GM12801 (cell line): Measurements from ENCODE around the gene BCL2L12.

Experiments
- CTCF ChIP-seq: IDR thresholded peaks from one replicate; pipeline ENCODE4 v1.5.1; 2011; ENCODE audit warnings: control low read depth; ENCODE audit not compliant: insufficient read length; ENCODE audit errors: extremely low read depth

Gene BCL2L12

DNA sequence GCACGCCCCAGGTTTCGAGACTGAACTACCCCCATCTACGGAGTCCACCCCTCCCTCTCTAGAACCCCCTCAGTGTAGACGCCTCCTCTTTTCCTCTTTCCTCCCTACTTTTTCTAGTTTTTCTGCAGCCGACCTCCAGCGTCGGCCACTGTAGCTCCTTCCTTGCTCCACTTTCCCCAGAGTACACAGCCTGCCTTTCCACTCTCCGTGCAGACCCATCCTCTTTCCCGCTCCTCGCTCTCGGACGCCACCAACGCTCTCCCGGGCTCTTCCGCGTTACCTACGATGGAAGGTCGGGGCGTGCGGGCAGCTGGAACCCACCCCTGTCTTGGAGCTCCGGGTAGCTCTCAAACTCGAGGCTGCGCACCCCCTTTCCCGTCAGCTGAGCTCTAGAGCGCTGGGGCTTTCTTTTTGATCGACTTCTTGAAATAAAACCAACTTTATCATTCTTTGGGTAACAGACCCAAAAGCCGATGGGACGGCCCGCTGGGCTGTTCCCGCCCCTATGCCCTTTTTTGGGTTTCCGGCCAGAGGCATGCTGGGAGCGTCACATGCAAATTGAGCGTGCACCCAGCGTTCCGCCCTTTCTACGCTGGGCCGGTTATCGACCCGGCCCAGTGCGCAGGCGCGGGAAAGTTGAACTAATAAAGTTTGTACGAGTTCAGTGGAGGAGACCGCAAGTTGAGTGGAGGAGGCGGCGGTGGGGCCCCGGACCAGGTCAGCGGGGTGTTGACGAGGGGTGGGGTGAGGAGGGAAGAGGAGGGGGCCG is at the start of gene BCL2L12, which contains the start of gene IRF3:
TSS of gene BCL2L12 (plus strand) at position 583 of the 769 bp plus-strand sequence. CDS start 760 bp downstream, outside the sequence.
TSS of gene IRF3 (minus strand) at position 507 of the 769 bp plus-strand sequence. CDS start 1,019 bp downstream, outside the sequence.
- no peak for TF ChIP-seq CTCF

- TF ChIP-seq CTCF: no peak
Observed at GRCh38 chr19:49616532-49616931, 49.2 kb upstream of the BCL2L12 start.

GRCh38 chr19:49616945-49617344 is 48.8 kb upstream of the BCL2L12 start:
- TF ChIP-seq CTCF: no peak

DNA sequence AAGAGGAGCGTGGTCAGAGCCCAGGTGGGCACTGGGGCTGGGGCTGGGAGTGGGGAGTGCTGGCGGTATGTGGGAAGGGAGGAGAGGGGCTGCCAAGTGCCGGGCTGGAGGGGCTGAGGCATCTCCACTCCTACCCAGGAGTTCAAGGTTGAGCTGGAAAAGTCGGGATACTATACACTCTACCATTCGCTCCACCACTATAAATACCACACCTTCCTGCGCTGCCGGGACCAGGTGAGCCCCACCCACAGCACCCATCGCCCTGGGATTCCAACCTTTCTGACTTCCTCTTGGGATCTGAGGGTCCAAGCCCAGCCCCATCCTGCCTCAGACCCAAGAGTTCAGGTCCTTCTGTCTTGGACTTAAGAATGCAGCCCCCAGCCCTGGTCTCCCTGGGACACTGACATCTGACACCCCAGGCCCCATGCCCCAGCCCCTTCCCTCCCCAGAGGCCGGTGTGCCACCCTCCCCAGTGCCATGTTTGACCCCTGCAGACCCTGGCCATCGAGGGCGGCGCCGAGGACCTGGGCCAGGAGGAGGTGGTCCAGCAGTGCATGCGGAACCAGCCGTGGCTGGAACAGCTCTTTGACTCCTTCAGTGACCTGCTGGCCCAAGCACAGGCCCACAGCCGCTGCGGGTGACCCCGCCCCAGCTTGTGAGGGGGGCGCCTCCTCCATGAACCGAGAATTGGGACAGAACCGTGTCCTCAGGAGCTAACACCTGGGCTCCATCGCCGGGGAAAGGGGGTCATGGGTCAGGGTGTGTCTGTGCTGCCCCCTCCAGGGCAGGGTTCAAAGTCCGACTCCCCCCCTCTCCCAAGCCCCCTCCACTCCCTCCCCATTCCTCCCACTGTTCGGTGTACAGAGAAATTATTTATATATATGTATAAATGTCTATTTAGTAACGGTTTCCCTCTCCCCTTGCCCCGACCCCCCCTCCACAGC is 40.5 kb upstream of the BCL2L12 start:
- no peak for TF ChIP-seq CTCF

GRCh38 chr19:49626226-49626625 is 39.5 kb upstream of the BCL2L12 start:
- TF ChIP-seq CTCF: no peak

GRCh38 chr19:49629659-49630058 is 36.1 kb upstream of the BCL2L12 start:
- no peak for TF ChIP-seq CTCF

- no peak for TF ChIP-seq CTCF
Observed at GRCh38 chr19:49631014-49631588, 34.6 kb upstream of the BCL2L12 start.
